ENCODE data around the gene KCNJ3. TPM values are rescaled to one million over a fixed set of nuclear protein-coding genes. Genes with fewer than 3 reads are reported as not detected.

The KCNJ3 gene
- total and polyA plus RNA-seq, 2 of the 13 experiments (the other 11 are each of a cell fraction or from before 2014, with no cell fraction given): not detected

DNA sequence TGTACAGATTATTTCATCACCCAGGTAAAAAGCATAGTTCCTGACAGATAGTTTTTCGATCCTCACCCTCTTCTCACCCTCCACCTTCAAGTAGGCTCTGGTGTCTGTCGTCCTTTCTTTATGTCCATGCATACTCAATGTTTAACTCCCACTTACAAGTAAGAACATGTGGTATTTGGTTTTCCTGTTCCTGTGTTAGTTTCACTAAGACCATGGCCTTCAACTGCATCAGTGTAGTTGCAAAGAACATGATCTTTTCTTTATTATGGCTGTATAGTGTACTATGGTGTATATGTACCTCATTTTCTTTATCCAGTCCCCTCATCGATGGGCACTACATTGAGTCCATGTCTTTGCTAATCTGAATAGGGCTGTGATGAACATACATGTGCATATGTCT lies 184.2 kb downstream of the KCNJ3 start:
- Histone ChIP-seq H4K20me1 (ENCODE audit: insufficient read depth, low read length) (no peaks in the 10 kb centered on the region), H3K79me2 (ENCODE audit: insufficient read depth, low read length) (no peaks in the 10 kb centered on the region), H3K4me1 (ENCODE audit: insufficient read depth, low read length) (no peaks in the 10 kb centered on the region), H3K27me3 (ENCODE audit: control insufficient read depth in 1 of 2, insufficient read depth in 2 of 2, low read length in 2 of 2) (no peaks in the 10 kb centered on the region; a peak in 1 of 5 replicates), H3K9ac (ENCODE audit: insufficient read depth, low read depth, low read length) (no peak overlapping the region), H3K4me2 (ENCODE audit: low read depth, low read length) (no peak overlapping the region), H3K27ac (ENCODE audit: extremely low read length, insufficient read depth, low read length) (no peak overlapping the region), H2AFZ (ENCODE audit: low read length) (no peak overlapping the region), H3K9me3 (ENCODE audit: low read length) (peaks cover 9% of the 10 kb centered on the region; the same call in 1 of the 2 replicates), H3K4me3 (replicated peaks in 1 of 3; ENCODE audit: insufficient read depth in 1 of 3, low read depth in 2 of 3, low read length in 3 of 3) (no peak overlapping the region), H3K36me3 (replicated peaks in 1 of 2; ENCODE audit: control insufficient read depth in 1 of 2, insufficient read depth in 2 of 2, low read length in 2 of 2) (no peaks in the 10 kb centered on the region)
- DNase-seq (ENCODE audit: low spot score) (no peak), FAIRE-seq (no peak), ATAC-seq (no peak)
- CTCF ChIA-PET (ENCODE audit: low intra/inter-chr PET ratio, low total read pairs): no interaction called here
- 2% methylated on average over 3 of the region's 3 CpGs for WGBS (ENCODE audit: low lambda C conversion rate)
- POLR2A ChIA-PET: no interaction called here
- no peak for TF ChIP-seq HOXD1 (CRISPR knock-in tag; IDR thresholded peaks at IDR 0.05)
- no peak for TF ChIP-seq HDAC6 (IDR thresholded peaks at IDR 0.05; ENCODE audit: low read depth, low read length)
- TF ChIP-seq HNRNPK (IDR thresholded peaks at IDR 0.05; ENCODE audit: low read depth, low read length, poor library complexity, severe bottlenecking): no peak
- TF ChIP-seq DR1 (CRISPR knock-in tag; IDR thresholded peaks at IDR 0.05): no peak
- TF ChIP-seq ZNF75D (CRISPR knock-in tag; IDR thresholded peaks at IDR 0.05; ENCODE audit: borderline replicate concordance): no peak
- TF ChIP-seq, protein P1, sequence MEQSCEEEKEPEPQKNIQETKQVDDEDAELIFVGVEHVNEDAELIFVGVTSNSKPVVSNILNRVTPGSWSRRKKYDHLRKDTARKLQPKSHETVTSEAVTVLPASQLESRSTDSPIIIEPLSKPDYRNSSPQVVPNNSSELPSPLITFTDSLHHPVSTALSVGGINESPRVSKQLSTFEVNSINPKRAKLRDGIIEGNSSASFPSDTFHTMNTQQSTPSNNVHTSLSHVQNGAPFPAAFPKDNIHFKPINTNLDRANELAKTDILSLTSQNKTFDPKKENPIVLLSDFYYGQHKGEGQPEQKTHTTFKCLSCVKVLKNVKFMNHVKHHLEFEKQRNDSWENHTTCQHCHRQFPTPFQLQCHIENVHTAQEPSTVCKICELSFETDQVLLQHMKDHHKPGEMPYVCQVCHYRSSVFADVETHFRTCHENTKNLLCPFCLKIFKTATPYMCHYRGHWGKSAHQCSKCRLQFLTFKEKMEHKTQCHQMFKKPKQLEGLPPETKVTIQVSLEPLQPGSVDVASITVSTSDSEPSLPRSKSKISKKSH (CRISPR knock-in tag; IDR thresholded peaks at IDR 0.05; ENCODE audit: borderline replicate concordance): no peak
- no peak for TF ChIP-seq ZNF451 (CRISPR knock-in tag; IDR thresholded peaks at IDR 0.05)
- no peak for TF ChIP-seq ZNF567 (CRISPR knock-in tag; IDR thresholded peaks at IDR 0.05; ENCODE audit: borderline replicate concordance)
- TF ChIP-seq, protein P2, sequence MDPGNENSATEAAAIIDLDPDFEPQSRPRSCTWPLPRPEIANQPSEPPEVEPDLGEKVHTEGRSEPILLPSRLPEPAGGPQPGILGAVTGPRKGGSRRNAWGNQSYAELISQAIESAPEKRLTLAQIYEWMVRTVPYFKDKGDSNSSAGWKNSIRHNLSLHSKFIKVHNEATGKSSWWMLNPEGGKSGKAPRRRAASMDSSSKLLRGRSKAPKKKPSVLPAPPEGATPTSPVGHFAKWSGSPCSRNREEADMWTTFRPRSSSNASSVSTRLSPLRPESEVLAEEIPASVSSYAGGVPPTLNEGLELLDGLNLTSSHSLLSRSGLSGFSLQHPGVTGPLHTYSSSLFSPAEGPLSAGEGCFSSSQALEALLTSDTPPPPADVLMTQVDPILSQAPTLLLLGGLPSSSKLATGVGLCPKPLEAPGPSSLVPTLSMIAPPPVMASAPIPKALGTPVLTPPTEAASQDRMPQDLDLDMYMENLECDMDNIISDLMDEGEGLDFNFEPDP (CRISPR knock-in tag; conservative IDR thresholded peaks at IDR 0.05): no peak
- TF ChIP-seq ZFYVE20 (CRISPR knock-in tag; IDR thresholded peaks at IDR 0.05; ENCODE audit: borderline replicate concordance, low read depth): no peak
- TF ChIP-seq ZNF572 (CRISPR knock-in tag; IDR thresholded peaks at IDR 0.05): no peak
- TF ChIP-seq ZNF879 (CRISPR knock-in tag; IDR thresholded peaks at IDR 0.05): no peak
- no peak for TF ChIP-seq NR2F2 (IDR thresholded peaks at IDR 0.05; ENCODE audit: borderline replicate concordance, low read depth)
- TF ChIP-seq GABPA (IDR thresholded peaks at IDR 0.05; ENCODE audit: low read depth, low read length): no peak
- no peak for TF ChIP-seq GABPA (CRISPR knock-in tag; IDR thresholded peaks at IDR 0.05; ENCODE audit: low read depth)
- BruUV-seq (replicated peaks): no TSS peak
- in situ Hi-C loops (cut with HindIII; ENCODE audit: extremely low pct_ligation_motif_present, low pct_unique_long_range_greater_than_20kb) (no loop called here), intact Hi-C loops (cut with micrococcal nuclease; ENCODE audit: unreplicated experiment) (no loop called here)
